Measurements from ENCODE around the gene REG4.

GRCh38 chr1:119795261-119796200 is 15.7 kb downstream of the REG4 start:
- TF ChIP-seq RARB (CRISPR knock-in tag; IDR thresholded peaks at IDR 0.05) (no peak), ZNF8 (CRISPR knock-in tag; IDR thresholded peaks at IDR 0.05) (no peak), ARNTL (CRISPR knock-in tag; IDR thresholded peaks at IDR 0.05; ENCODE audit: borderline replicate concordance, low read depth) (no peak), PATZ1 (CRISPR knock-in tag; IDR thresholded peaks at IDR 0.05; ENCODE audit: borderline replicate concordance) (no peak)
